HG03439 (cell line): ENCODE data around the gene LBH.

Source experiments
- ATAC-seq: cut with Tn5 transposase; IDR thresholded peaks from one replicate; pipeline ENCODE4 v1.9.1; 2021; ENCODE audit warnings: mild to moderate bottlenecking, moderate library complexity; ENCODE audit not compliant: unreplicated experiment

LBH gene

DNA sequence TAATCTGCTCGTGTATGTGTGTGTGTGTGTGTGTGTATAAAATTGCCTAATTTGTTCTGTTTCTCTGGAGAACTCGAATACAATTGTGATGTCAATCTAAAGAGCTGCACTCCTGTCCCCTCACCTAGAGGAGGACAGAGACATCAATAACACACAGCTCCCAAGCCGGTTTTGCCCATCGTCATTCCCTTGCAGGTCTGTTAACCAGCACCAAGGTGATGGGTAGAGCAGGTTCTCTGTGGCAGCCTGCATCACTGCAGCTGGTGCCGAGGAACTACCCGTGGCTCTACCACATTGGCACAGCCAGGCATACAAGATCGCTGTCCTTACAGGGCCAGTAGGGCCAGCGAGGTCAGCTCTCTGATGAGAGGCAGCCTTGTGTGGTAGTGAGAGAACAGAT lies 41.0 kb downstream of the LBH start:
- no peak for ATAC-seq

DNA sequence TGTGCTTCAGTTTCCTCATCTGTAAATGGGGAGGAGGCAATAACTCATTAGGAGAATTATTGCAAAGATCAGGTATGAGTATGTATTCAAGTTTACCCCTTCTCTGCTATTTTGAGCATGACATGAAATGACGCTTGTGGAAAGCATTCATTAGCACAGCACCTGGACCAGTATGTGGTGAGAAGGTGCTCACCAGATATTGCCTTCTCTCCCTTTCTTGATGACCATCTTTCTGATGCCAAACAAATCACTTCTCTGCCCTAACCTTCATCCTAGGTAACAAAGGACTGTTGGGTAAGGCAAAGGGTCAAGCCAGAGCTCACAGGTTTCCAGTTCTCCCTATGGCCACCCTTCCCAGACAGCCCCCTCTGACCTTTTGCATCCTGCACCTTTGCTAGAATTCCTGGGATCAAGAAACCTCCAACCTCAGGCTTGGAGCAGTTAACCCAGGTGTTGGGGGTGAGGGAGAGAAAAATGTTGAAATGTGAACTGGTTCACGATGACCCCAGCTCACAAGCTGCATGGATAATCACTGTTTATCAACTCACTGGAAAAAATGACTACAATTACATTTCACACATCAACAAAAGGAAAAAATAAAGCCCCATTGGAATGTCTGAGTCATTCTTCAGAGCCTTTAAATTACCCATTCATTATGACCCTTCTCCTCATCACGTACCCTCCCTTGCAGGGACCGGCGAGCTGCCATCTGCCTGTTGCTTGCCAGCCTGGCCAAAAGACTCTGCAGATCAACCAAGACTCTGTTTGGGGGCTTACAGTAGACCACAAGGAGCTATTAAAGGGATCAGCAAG lies 41.6 kb downstream of the LBH start:
- no peak for ATAC-seq

DNA sequence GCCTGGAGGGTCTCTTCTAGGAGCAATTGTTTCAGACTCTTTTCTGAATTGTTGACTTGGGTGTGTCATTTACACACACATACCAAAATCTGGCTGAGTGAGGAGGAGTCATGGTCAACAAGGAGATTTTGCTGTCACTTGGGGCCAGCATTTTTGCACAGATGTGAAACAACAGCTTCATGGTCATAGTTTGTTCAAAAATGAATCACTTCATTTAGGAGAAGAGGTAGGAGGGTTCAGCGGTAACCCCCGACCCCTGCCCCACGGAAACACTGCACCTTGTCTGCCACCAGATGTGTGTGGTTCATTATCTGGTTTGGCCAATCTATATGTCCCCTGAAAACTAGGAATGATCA lies 42.2 kb downstream of the LBH start:
- no peak for ATAC-seq

DNA sequence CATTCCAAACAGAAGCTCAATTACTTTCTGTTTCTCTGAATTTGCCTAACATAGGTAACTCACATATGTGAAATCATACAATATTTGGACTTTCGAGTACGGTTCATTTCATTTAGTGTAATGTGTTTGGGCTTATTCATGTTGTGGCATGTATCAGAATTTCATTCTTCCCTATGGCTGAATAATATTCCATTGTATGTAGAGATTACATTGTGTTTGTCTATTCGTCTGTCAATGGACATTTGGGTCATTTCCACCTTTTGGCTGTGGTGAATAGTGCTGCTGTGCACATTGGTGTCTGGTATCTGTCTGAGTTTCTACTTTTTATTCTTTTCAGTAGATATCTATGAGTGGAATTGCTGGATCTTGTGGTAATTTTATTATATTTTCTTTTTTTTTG lies 43.9 kb downstream of the LBH start:
- no peak for ATAC-seq

DNA sequence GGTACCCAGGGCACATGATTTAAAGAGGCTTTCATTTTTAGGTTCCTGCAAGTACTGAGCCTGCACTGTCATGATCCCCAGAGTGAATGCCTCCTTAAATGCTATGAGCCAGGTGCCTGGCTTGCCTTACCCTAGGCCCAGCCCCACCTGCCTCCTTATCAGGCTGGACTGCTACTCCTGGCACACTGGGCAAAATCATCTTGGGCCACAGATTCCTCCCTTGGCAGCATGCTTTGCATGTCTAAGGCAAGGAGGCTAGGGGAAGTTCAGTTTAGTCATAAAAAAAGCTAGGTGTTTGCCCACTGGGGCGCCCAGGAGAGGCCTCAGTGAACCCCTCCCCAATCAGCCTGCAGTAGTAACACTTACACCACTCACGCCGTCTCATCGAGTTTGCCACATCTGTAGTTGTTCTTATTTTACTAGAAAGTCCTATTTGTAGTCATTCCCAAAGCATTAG lies 45.1 kb downstream of the LBH start:
- ATAC-seq, result no peak

DNA sequence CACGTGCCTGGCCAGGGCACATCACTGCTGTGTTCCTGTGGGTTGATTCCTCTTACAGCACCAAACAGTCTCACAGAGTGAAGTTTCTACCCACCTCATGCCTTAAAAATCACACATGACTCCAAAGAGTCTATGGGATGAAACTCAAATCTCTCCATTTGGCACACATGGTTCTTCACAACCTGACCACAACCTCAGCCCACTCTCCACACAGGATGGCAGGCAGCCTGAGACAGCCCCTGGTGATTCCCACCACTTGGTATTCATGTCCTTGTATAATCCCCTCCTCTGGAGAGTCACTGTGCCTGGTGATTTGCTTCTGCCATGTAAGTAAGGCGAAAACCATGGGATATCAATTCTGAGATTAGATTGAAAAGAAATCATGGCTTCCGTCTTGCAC lies 46.2 kb downstream of the LBH start:
- no peak for ATAC-seq

DNA sequence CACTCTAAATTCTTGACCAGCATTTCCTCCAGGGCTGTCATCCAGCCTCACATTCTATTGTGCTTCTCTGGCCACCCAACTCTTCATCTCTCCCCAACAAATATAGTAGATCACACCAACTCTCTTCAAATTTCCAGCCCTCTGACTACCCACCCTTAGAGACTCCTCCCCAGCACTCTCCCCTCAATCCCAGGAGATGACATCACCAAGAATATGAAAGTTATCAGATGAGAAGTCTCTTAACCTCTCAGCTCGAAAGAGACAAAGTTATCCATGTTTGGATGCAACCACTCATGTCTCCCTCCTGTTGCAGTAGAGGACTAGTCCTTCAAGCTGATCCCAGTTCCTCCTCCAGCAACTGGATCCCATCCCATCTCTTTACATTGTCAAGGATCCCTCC lies 47.1 kb downstream of the LBH start:
- no peak for ATAC-seq

DNA sequence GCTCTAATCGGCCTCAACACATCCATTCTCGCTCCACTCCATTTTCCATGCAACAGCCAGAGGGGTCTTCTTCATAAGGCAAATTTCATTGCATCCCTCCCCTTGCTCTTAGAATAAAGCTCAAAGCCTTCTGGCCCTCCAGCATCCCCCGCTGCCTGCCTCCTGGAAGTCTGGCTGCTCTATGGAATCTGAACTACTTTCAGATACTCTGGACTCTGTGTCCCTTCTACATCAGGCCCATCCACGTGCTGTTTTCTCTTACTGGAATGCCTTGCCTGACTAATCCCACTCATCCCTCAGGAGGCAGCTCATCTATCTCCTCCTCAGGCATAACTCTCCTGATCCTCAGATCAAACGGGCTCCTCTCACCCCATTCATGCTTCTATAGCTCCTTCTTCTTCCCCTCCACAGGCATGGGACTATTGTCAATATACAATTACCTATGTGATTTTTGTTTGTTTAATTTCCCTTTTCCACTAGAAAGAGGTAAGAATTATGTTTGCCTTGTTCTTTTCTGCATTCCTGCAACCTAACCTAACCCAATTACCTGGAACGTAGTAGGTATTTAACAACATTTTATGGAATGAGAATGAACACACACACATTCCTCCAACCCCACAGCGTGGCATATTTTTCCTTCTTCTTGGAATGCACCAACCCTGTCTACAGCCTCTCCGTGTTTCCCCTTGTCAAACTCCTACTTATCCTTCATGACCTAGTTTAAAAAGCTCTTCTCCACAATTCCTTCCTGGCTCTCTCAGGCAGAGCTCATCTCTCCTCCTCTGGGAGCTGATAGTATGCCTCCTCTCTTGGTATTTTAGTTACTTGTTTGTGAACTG lies 49.5 kb downstream of the LBH start:
- ATAC-seq, result no peak

DNA sequence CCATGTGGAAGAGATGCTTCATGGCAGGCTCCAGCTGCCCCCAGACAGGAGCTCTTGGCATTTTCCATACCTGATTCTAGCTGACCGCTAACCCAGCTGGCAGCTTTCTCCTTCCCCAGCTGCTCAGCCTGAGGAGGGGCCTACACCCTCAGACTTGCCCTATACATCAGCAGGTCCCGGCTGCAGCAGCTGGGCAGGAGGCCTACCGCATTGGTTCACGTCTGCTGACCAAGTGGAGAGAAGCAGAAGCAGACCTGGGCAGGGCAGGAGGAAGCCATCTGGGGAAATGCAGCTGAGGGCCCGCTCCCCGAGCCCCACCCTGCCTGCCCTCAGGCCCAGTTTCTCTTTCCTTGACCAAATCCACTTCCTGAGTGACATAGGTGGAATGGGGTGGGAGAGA lies 50.7 kb downstream of the LBH start:
- no peak for ATAC-seq

DNA sequence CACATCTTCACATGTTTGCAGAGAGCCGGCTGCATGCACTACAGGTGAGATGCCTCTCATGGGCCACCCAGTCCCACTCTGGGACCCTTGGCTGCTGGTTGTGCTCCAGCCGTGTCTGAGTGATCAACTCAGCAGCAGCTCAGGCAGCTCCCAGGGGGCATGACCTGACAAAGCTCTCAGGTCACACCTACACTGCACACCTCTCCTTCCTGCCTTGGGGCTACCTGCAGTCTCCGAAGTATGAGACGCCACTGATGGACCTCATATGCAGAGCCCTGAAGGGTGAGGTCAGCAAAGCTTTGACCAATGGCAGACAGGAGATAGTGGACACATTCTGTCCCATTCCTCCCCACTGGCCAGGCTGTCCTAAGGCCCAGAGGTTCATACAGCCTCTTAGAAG lies 51.4 kb downstream of the LBH start:
- ATAC-seq, result no peak

DNA sequence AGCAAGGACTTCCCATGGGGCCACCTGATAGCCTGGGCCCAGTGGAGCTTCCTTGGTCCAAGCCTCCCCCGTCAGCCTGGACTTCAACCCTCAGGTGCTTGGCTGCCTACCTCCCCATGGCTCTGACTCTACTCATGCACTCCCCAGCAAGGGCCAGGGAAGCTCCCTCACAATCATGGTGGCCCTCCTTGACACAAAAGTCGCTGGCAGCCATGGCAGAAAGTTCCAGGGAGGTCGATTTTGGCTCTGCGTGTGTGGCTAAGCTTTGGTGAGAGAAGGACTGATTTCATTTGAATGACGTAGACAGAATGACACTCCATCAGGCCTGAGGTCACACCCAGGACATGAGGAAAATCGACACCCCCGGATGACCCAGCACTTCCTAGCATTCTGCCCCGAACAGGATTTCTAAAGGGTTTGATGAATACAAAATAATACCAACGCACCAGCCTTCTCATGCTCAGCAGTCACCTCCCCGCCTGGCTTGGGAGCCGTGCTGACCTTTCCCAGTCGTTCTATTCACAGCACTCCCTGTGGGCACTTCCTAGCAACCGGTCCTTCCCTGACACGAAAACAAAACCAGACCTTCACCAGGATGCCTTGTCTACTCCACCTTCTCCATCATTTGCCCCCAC lies 52.7 kb downstream of the LBH start:
- no peak for ATAC-seq

DNA sequence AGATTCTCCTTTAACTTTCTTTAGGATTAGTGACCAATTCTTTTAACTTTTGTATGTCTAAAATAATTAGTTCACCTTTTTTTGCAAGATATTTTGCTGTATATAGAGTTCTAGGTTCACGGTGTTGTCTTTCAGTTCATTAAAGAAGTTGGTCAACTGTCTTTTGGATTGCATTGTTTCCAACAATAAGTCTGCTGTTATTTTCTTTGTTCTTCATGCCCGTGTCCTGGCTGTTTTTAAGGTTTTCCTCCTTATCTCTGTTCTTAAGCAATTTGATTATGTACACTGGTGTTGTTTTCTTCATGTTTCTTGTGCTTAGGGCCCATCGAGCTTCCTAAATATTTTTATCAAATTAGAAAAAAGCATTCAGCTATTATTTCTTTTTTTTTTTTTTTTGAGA lies 54.4 kb downstream of the LBH start:
- no peak for ATAC-seq

DNA sequence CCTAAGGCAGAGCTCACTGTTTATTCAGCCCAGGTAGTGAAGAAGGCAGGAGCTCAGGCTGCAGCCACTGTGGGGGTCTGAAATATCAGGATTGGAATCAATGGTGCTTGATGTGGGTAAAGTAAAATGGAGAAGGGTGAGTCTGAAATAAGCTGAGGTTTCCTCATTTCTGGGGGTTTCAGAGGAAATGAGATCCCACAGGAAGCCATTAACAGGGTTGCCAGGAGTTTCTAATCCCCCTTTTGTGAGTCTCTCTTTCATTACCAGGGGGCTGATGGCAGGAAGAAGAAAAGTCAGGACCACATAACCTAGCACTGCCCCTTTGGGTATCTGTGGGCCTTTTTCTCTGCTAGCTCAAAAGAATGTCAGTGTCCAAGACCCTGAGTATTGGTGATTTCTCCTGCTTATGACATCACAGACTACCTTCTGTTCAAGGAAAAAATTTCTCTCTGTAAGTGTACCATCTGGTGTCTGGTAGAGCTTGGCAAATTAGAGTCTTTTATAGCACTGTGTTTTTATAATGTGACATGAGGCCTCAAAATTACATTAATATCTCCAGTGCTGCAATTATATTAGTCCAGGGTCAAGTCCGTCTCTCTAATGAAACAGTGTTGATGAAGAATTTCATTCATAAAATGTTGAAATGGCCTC lies 56.0 kb downstream of the LBH start:
- ATAC-seq, result no peak

DNA sequence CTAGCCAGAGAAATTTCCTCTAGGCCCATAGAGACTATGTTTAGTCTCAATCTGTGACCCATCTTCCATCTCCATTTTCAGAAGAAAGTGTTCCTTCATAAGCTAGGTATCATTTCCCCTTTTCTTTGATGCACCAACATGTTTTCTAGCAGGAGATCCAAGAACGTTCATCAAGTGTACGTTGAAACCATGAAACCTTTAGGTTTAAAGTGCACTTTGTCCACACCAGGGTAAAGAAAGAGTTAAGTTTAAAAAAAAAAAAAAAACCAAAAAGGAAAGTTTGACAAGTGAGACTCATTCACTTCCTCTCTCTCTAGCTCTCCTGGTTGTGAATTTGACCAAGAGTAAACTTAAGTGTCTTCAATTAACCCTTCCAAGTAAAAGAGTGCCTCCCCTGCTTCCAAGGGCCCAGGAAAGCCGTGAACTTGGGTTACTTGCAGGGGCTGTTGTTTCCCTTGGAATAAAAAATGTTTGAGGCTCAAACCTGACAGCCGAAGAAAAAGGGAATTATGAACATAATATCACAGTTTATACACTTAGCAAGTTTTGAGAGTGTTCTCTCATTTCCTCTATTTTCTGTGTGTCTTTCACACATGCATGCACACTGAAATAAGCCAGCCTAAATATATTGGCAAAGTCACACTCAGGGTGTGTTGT lies 56.7 kb downstream of the LBH start:
- no peak for ATAC-seq

DNA sequence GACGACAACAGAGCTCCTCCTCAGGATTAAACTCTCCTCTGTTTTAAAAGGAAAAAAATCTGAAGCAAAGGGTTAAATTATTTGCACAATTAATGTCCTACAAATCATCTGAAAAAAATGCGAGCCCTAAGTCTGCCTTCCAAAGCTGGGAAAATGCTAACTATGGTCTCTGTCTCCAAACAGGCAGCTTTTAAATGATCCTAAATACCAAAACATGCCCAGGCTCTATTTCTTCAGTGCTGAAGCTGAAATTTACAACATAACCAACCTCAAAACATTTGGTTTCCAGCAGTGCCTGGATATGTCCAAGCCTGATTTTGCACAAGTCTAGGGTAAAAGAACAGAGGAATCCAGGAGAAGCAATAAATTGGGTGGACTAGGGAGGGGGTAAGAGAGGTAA lies 57.2 kb downstream of the LBH start:
- no peak for ATAC-seq

DNA sequence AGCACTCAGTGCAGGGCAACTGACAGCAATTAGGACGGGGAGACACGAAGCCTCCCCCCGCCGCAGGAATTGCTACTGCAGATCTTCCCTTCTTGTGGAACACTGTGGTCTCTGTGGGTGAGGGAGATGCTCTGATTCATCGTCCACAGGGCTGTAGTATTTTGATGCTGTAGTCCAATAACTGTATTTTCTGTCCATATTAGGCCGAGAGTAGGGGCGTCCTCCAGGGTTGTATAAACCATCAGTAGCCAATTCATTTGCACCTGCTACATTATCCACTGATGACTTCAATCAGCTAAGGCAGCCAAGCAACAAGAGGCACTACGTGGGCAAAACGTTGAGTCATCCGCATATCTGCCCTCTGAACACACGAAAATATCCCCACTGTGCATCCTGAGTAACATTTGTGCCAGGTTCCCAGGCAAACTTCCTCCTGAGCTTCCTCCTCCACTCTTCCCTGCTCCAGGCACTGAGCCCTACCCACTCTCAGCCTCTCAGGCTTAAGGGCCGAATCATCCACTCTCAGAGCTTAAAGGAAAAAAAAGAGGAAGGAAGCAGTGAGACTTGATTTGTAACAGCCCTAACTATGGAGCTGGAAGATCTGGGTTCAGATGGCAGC lies 62.1 kb downstream of the LBH start:
- no peak for ATAC-seq

DNA sequence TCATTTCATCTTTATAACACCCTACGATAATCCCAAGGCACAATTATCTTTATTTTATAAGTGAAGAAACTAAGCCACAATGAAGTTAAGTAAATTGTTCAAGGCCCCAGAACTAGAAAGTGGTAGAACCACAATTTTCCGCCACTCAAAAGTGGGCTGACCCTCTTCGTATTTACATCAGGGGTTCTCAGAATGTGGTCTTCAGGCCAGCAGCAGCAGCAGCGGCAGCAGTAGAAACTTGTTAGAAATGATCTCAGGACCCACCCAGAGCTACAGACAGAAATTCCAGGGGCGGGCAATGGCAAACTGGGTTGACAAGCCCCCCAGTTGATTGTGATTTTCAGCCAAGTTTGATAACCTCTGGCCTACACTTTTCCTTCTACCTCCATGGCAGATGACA lies 62.8 kb downstream of the LBH start:
- no peak for ATAC-seq

DNA sequence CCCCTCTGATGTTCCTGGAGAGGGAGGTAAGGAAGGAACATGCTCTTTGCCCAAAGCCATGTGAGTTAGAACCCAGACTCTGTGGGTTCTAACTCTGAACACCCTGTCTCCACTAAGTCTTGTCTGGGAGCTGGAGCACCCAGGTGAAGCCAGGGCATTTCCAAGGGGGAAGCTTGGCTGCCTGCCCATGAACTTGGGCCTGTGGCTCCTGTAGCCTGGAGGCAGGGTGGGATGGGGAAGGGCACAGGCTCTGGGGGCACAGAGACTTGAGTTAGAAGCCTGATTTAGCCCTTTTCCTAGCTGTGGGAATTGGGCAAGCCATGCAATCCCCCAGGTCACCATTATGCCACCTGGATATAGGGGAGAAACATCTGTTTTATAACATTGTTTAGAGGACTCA lies 65.2 kb downstream of the LBH start:
- no peak for ATAC-seq

DNA sequence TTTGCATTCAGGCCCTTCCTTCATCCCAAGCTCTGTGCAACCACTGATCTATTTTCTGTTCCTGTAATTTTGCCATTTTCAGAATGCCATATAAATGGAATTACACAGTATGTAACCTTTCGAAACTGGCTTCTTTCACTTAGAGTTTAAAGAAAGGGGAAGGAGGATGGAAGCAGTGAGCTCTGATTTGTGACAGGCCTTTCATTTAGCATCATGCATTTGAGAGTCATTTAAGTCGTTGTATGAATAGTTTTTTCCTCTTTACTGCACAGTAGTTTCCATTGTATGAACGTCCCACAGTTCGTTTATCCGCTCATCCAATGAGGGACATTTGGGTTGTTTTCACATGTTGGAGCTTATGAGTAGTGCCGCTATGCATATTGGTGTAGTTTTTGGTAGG lies 67.0 kb downstream of the LBH start:
- ATAC-seq, result no peak

DNA sequence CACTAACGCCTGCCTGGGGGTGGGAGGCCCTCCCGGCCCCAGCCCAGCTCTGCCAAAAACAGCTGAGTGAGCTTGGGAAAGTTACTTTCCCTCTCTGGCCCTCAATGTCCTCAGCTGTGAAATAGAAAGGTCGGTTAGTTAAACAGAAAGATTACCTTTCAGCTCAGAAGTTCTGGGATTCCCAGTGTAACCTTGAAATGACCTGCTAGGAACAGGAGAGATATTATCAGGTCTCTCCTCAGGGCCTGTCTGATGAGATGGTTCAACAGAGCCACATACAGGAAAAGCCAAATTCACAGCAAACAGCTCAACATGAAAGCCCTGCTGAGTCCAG lies 68.8 kb downstream of the LBH start:
- no peak for ATAC-seq
